Occipital lobe (tissue), 2 donors: ENCODE data around the gene CHRNA3. TPM values are rescaled to one million over a fixed set of nuclear protein-coding genes. Genes with fewer than 3 reads are reported as not detected.
A peak's percentile ranks its signal among the peaks of the same experiment; 100 is the strongest.

Experiments used
- DNase-seq: peaks from one replicate; lab custom pipeline; 2025; lab: John Stamatoyannopoulos, UW
- total RNA-seq: library from RNA; depleted of rRNA; stranded (reverse); fragments of >200 nt; gene quantifications from one replicate; pipeline ENCODE4 v1.2.3, GENCODE V29; 2014

CHRNA3 gene
- total RNA-seq, 1 donor from 2014 or later, result 0.31 TPM

GRCh38 chr15:78636378-78636859, 15.6 kb upstream of the CHRNA3 start:
- no peak for DNase-seq

DNA sequence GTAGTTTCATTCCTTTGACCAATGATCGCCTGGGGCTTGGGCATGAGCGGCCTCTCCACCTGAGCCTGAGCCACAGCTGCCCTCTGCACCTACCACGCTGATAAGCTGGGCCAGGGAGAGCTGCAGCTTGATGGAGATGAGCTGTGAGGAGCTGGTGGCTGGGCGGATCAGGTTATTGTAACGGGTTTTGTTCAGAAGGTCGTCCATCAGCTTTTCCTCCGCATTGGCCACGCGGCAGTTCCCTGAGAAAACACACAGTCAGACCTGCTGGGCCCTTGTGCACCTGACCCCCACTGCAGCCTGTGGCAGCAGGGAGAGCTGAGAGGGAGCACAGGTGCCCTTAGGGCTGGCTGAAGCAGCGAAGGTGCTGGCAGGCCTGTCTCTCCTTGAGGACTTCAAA, 14.6 kb upstream of the CHRNA3 start:
- DNase-seq, result no peak

- no peak for DNase-seq
These were observed 13.7 kb upstream of the CHRNA3 start for GRCh38 chr15:78634210-78635145.

GRCh38 chr15:78633348-78633747, 12.6 kb upstream of the CHRNA3 start:
- DNase-seq, result no peak

DNA sequence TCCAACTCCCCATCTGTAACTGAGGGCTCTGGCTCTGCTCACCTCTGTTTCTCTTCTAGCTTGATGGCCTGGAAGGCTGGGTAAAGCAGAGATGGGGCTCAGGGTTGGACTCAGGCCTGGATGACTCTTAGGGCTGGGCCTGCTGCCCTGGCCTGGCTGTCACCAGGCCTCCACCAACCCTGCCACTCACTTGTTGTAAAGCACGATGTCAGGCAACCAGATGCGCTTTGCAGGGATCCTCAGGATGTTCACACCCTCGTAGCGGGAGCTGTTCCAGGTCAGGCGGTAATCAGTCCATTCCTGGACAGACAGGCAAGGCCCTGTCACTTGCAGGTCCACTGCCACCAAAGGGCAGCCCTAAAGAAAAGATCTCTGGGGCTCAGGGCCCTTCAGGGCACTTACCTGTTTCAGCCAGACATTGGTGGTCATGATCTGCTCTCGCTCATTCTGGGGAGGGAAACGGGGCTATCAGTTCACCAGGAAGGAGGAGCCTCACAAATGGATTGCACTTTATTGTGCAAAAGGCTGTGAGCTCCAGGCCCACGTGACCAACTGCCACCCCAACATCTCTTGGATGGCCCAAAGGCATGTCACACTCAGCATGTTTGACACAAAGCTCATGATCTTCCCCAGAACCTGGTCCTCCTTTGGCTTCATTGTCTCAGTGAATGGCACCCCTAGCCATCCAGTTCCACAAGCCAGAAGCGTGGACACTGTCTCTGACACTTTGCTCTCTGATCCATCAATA, 10.3 kb upstream of the CHRNA3 start:
- DNase-seq, result no peak

- no peak for DNase-seq
These were observed 8.9 kb upstream of the CHRNA3 start for GRCh38 chr15:78629716-78630065.

DNA sequence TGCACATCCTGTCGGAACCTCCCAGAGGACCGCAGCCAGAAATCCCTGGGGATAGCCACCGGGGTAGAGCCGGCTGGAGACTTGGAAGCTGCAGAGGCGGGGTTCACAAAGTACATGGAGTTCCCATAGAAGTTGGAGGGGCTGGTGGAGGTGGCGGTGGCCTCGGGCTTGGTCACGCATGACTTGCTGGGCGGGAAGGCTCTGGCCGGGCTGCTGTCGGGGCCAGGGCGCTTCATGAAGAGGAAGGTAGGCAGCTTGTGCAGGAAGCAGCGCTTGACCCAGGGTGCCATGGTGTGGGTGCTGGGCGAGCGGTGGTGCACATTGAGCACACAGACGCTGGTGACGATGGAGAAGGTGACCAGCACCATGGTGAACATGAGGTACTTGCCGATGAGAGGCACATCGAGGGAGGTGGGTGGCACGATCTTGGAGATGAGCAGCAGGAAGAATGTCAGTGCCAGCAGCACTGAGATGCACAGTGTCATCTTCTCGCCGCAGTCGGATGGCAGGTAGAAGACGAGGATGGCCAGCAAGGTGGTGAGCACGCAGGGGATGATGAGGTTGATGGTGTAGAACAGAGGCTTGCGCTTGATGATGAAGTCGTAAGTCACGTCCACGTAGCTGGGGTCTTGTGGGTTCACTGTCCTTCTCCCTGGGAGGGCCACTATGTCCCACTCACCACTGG, 8.4 kb upstream of the CHRNA3 start:
- DNase-seq, result no peak

DNA sequence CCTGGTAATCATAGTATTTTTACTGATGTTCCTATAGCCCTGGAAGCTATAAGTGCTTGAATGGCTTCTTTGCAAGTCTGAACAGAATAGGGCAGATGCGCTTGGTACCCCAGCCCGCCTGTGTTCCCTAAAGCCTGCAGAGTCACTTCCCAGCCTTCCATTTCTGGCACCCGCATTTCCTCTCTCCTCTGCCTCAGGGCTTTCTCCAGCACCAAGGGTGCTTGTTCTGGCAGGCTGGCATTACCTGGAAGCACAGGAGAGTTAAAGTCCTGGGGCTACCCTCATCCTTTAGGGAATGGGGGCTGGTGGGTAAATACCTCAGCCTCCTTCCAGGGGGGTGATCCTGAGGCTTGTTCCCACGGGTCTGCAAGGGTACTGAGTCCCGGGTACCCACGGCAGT, 7.4 kb upstream of the CHRNA3 start:
- DNase-seq, result no peak

DNA sequence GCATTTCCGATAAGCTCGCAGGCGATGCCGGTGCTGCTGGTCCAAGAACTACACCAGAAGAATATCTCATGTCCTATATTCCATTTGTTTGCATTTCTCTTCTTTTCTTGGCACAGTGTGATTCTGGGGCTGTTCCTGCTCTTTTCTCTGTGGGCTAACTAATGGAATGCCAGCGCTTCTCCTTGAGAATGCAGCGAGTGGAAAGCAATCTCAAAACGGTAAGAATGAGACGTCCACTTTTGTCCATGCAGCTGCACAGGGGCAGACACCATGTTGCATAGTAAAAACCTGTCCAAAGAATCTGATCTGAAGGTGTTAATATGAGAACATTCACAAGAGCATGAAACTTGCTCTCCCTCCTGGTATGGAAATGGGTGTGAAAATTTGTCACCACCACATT, 6.6 kb upstream of the CHRNA3 start:
- no peak for DNase-seq

DNA sequence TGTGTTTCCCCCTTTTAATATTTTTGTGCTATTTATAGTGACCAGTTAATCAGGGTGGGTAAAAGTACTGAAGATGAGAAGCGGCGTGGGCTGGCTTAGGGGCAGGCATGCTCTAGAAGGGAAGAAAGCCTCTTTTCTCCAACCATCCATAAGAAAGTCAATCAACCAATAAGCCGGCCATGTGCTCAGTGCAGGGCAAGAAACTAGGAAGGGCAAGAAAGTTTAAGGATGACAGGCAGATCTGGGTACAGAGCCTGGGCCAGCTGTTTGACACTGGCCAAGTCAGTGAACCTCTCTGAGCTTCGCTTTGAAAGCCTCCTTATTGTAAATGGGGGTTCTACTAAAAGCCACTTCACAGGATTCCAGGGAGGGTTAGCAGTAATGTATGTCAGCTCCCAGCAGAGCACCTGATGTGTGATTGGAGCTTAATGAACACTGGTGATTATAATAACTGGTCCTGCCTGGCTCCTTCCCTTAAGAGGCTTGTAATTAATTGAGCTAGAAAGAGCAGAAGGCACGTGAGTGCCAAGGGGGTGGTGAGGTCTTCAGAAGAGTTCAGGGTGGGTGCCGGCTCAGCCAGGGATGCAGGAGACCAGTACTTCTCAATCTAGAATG, 5.7 kb upstream of the CHRNA3 start:
- DNase-seq, result no peak

- DNase-seq, result no peak
These were observed 4.9 kb upstream of the CHRNA3 start for GRCh38 chr15:78625606-78626280.

GRCh38 chr15:78624651-78625590, 4.1 kb upstream of the CHRNA3 start:
- no peak for DNase-seq

DNA sequence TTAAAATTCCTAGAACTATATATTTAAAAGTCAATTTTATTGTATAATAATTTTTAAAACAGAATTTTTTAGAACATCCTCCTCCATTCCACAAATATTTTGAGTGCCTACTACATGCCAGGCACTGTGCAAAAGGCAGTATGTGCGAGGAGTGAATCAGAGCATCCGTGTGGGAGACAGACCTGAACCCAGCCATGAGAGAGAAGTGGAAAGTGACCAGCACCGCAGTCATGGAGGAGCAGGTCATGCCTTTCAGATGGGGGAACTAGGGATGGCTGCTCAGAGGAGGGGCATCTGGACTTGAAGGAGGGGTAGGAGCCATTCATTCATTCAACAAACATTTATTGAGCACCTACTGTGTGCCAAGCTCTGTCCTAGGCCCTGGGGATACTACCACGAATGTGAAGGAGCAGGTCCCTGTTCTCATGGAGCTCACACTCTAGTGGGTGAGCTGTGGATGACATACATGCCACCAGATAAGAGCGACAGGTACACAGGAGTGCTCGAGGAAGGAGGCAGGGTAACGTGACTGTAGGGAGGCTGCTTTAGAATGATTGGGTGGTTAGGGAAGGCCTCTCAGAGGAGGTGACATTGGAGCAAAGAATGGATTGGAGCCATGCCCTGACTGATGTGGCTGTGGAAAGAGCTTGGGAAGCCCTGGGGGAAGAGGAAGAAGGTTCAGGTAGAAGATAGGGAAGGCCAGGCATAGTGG, 3.1 kb upstream of the CHRNA3 start:
- DNase-seq, result no peak

DNA sequence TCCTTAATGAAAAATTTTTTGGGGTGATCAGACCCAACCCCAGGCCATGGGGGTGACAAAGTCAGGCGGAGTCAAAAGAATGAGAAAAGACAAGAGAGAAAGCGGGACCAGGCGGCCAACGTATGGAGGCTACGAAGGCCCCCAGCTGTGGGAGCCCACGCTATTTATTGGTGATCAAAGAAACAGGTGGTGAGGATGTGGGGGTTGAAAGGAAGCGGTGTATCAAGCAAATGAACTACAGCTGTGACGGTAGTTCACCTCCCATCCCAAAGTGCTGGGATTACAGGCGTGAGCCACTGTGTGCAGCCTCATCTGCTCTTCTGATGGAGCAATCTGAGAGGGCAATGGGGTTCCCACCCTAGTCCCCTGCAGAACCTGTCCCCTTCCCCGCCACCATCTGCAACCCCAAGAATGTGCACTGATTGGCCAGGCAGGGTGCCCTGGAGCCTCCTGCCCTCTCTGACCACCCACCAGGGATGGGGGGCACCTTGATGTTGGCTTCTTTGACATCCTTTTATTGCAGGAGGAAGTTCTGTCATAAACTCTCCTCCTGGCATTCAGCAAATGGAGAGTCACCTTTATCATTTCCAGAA, 1.1 kb upstream of the CHRNA3 start:
- DNase-seq, result no peak

DNA sequence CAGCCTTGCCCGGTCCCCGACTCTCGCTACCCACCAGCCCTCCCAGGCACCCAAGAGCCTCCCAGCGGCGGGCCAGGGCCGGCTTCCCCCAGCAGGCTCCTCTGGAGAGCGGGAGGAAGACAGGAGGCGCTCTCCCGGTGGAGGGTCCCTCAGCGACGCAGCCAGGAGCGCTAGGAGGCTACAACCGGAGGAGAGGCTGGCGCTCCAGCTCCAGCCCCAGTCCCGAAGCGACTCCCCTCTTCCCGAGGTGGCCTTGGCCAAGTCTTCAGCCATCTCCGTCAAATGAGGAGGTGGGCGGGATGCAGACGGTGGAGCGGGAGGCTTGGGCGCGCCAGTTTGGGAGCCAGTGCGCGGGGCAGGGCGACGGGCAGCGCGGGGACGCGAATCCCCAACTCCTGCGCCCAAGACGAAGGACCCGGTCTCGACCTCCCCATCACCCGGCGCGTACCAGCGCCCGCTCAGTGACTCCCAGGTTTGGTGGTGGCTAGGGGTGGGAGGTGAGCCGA, 722 bp downstream of the CHRNA3 start:
- DNase-seq, result no peak

- DNase-seq, result no peak
These were observed 1.5 kb downstream of the CHRNA3 start for GRCh38 chr15:78619022-78619950.

- DNase-seq, result peak; percentile 70
These were observed 2.3 kb downstream of the CHRNA3 start for GRCh38 chr15:78618490-78618934.
